Neural progenitor cell (in vitro differentiated cells): ENCODE measurements around the gene REL. TPM values are rescaled to one million over a fixed set of nuclear protein-coding genes. Genes with fewer than 3 reads are reported as not detected.

Experiments
- DNase-seq: peaks from one replicate; pipeline ENCODE4 v3.0.0-alpha.2; 2016; ENCODE audit warnings: low spot score
- H2AFZ ChIP-seq: fragments of 200-600 bp; sonication (generic); replicated peaks from 2 replicates; pipeline ENCODE4 v1.6.1; 2016; ENCODE audit warnings: antibody characterized with exemption
- H3F3A ChIP-seq: fragments of 200-600 bp; sonication (generic); 2 replicates; pipeline ENCODE4 v1.6.1; 2016; ENCODE audit warnings: antibody characterized with exemption, low read depth
- H3K27ac ChIP-seq: fragments of 200-600 bp; sonication (generic); 2 replicates; pipeline ENCODE4 v1.5.1; 2016; ENCODE audit warnings: mild to moderate bottlenecking
- H3K27me3 ChIP-seq: fragments of 200-600 bp; sonication (generic); 2 replicates; pipeline ENCODE4 v1.6.1; 2016; ENCODE audit warnings: mild to moderate bottlenecking, moderate library complexity
- H3K36me3 ChIP-seq: fragments of 200-600 bp; sonication (generic); 2 replicates; pipeline ENCODE4 v1.5.1; 2016
- H3K4me1 ChIP-seq: fragments of 200-600 bp; sonication (generic); 2 replicates; pipeline ENCODE4 v1.6.1; 2016; ENCODE audit warnings: mixed run types
- H3K4me2 ChIP-seq: fragments of 200-600 bp; sonication (generic); 2 replicates; pipeline ENCODE4 v1.6.1; 2016
- H3K4me3 ChIP-seq: fragments of 200-600 bp; sonication (generic); 2 replicates; pipeline ENCODE4 v1.5.1; 2016
- H3K79me2 ChIP-seq: fragments of 200-600 bp; sonication (generic); 2 replicates; pipeline ENCODE4 v1.6.1; 2016; ENCODE audit warnings: low read depth
- H3K9ac ChIP-seq: fragments of 200-600 bp; sonication (generic); 2 replicates; pipeline ENCODE4 v1.6.1; 2016
- H3K9me3 ChIP-seq: fragments of 200-600 bp; sonication (generic); 2 replicates; pipeline ENCODE4 v1.5.1; 2016; ENCODE audit warnings: low read depth
- H4K20me1 ChIP-seq: fragments of 200-600 bp; sonication (generic); 2 replicates; pipeline ENCODE4 v1.6.1; 2016; ENCODE audit warnings: low read depth
- H3K27ac Mint-ChIP-seq: 3 replicates; pipeline ENCODE4 v1.8.0; 2021; ENCODE audit warnings: mixed read lengths
- H3K27me3 Mint-ChIP-seq: 2 replicates; pipeline ENCODE4 v1.8.0; 2022; ENCODE audit warnings: low read depth, mild to moderate bottlenecking, inconsistent platforms, moderate library complexity, mixed read lengths; ENCODE audit not compliant: insufficient read depth
- H3K36me3 Mint-ChIP-seq: 3 replicates; pipeline ENCODE4 v1.8.0; 2021; ENCODE audit warnings: mixed read lengths
- H3K4me1 Mint-ChIP-seq: 3 replicates; pipeline ENCODE4 v1.8.0; 2021; ENCODE audit warnings: mixed read lengths
- H3K4me3 Mint-ChIP-seq: 3 replicates; pipeline ENCODE4 v1.8.0; 2021; ENCODE audit warnings: mild to moderate bottlenecking, moderate library complexity, mixed read lengths
- H3K9me3 Mint-ChIP-seq: 3 replicates; pipeline ENCODE4 v1.8.0; 2020; ENCODE audit warnings: mixed read lengths
- CTCF ChIP-seq: fragments of 200-600 bp; sonication (generic); IDR thresholded peaks from 2 replicates; pipeline ENCODE4 v1.5.1; 2017; ENCODE audit warnings: antibody characterized with exemption, mild to moderate bottlenecking
- EZH2 ChIP-seq: fragments of 200-600 bp; sonication (generic); IDR thresholded peaks from 2 replicates; pipeline ENCODE4 v1.6.1; 2017; ENCODE audit warnings: antibody characterized with exemption, mild to moderate bottlenecking, moderate library complexity
- EZH2phosphoT487 ChIP-seq: fragments of 200-600 bp; sonication (generic); IDR thresholded peaks from 2 replicates; pipeline ENCODE4 v1.6.1; 2017; ENCODE audit warnings: antibody characterized with exemption
- total RNA-seq: library from RNA; depleted of rRNA; stranded (reverse); fragments of >200 nt; gene quantifications from 2 replicates; pipeline ENCODE4 v1.2.3, GENCODE V29; 2015; ENCODE audit warnings: low replicate concordance

The REL gene
- total RNA-seq, 1 donor from 2014 or later, result 12.0 TPM

GRCh38 chr2:60873381-60873780 is 8.0 kb upstream of the REL start:
- Histone ChIP-seq H3F3A (no peaks in the 10 kb centered on the region), H3K4me2 (no peak overlapping the region), H3K27me3 (no peaks in the 10 kb centered on the region), H4K20me1 (no peaks in the 10 kb centered on the region), H3K36me3 (no peaks in the 10 kb centered on the region), H3K27ac (no peak overlapping the region), H3K4me1 (no peaks in the 10 kb centered on the region), H3K9me3 (no peaks in the 10 kb centered on the region), H3K9ac (no peak overlapping the region), H3K79me2 (no peaks in the 10 kb centered on the region), H2AFZ (no peak overlapping the region), H3K4me3 (no peak overlapping the region)
- Mint-ChIP-seq H3K9me3 (no peaks in the 10 kb centered on the region), H3K4me3 (no peak overlapping the region), H3K27ac (no peak overlapping the region), H3K27me3 (no peaks in the 10 kb centered on the region), H3K4me1 (no peaks in the 10 kb centered on the region), H3K36me3 (no peaks in the 10 kb centered on the region)
- no peak for DNase-seq
- TF ChIP-seq CTCF (no peak), EZH2 (no peak), EZH2phosphoT487 (no peak)

DNA sequence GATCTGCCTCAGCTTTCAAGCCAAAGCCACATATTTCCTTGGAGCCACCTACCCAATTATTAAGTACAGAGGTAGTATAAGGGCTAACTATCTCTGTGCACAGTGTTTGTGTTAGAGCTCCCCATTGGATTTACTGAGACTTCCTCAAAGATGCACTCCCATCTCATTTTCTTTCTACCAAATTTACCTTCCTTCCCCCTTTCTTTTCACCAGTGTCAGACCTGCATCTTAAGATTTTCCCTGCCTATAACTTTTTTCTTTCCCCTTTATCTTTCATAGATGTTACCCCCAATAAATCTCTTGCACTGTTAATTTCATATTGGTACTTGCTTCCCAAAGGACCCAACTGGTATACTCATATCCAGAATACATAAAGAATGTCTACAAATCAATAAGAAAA is 5.9 kb upstream of the REL start:
- no peak for DNase-seq
- peaks cover 8% of the 10 kb centered on the region for H3F3A ChIP-seq
- no peak overlapping the region for H3K27ac ChIP-seq
- no peak overlapping the region for H3K4me2 ChIP-seq
- H3K36me3 ChIP-seq, result no peaks in the 10 kb centered on the region
- no peak overlapping the region for H3K9ac ChIP-seq
- no peaks in the 10 kb centered on the region for H4K20me1 ChIP-seq
- TF ChIP-seq CTCF (no peak), EZH2phosphoT487 (no peak), EZH2 (no peak)
- H3K79me2 ChIP-seq, result no peaks in the 10 kb centered on the region
- no peaks in the 10 kb centered on the region for H3K9me3 Mint-ChIP-seq
- no peak overlapping the region for H3K4me3 ChIP-seq
- no peaks in the 10 kb centered on the region for H3K4me1 ChIP-seq
- H3K4me1 Mint-ChIP-seq, result peaks cover 7% of the 10 kb centered on the region
- H2AFZ ChIP-seq, result no peak overlapping the region
- no peaks in the 10 kb centered on the region for H3K9me3 ChIP-seq
- H3K36me3 Mint-ChIP-seq, result no peaks in the 10 kb centered on the region
- H3K4me3 Mint-ChIP-seq, result no peak overlapping the region
- H3K27me3 ChIP-seq, result peaks cover 4% of the 10 kb centered on the region
- no peak overlapping the region for H3K27ac Mint-ChIP-seq
- no peaks in the 10 kb centered on the region for H3K27me3 Mint-ChIP-seq

DNA sequence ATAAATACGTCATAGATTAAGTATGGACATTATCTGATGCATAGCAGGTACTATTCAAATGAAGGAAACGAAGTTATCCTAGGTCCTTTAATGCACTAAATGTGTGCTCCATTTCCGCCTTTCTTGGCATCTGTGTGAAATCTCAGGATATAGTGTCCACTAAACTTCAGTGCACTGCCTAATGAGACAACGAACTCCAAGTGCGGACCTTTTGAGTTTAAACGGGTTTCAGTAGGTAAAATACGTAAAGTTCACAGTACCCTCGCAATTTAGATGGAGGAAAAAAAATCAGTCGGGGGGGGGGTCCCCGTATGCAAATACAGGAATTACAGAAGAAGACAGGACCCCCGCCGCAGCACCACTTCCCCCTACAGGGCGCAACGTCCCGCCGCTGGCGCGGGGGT is 729 bp upstream of the REL start:
- H3K36me3 ChIP-seq, result no peaks in the 10 kb centered on the region
- peak overlapping the region; percentile 9 for H3K9ac ChIP-seq
- Mint-ChIP-seq H3K27me3 (no peaks in the 10 kb centered on the region), H3K27ac (peak overlapping the region; percentile 93), H3K36me3 (no peaks in the 10 kb centered on the region), H3K4me1 (peaks cover 23% of the 10 kb centered on the region), H3K9me3 (no peaks in the 10 kb centered on the region), H3K4me3 (peak overlapping the region; percentile 96)
- H3K27ac ChIP-seq, result peak overlapping the region; percentile 78
- peak overlapping the region; percentile 78 for H3K4me3 ChIP-seq
- peaks cover 26% of the 10 kb centered on the region for H3F3A ChIP-seq
- TF ChIP-seq EZH2phosphoT487 (no peak), EZH2 (no peak), CTCF (no peak)
- peaks cover 15% of the 10 kb centered on the region for H3K27me3 ChIP-seq
- peaks cover 11% of the 10 kb centered on the region for H4K20me1 ChIP-seq
- H3K4me1 ChIP-seq, result peaks cover 13% of the 10 kb centered on the region
- H3K4me2 ChIP-seq, result peak overlapping the region; percentile 84
- H2AFZ ChIP-seq, result peak overlapping the region; percentile 89
- no peak for DNase-seq
- H3K9me3 ChIP-seq, result no peaks in the 10 kb centered on the region
- peaks cover 30% of the 10 kb centered on the region for H3K79me2 ChIP-seq
